ENCODE data around the gene DUSP16. TPM values are rescaled to one million over a fixed set of nuclear protein-coding genes. Genes with fewer than 3 reads are reported as not detected.
A peak's percentile ranks its signal among the peaks of the same experiment; 100 is the strongest.
"Not testable (repeated sequence)": the region's sequence is repeated elsewhere in the genome, so short reads cannot be mapped to it uniquely, and the experiment has no call there.

Gene DUSP16
- total RNA-seq, 1 experiment from 2014 or later, result 0.80 TPM

GRCh38 chr12:12521044-12521485, 41.6 kb downstream of the DUSP16 start:
- no peak for DNase-seq (ENCODE audit: low read depth)

DNA sequence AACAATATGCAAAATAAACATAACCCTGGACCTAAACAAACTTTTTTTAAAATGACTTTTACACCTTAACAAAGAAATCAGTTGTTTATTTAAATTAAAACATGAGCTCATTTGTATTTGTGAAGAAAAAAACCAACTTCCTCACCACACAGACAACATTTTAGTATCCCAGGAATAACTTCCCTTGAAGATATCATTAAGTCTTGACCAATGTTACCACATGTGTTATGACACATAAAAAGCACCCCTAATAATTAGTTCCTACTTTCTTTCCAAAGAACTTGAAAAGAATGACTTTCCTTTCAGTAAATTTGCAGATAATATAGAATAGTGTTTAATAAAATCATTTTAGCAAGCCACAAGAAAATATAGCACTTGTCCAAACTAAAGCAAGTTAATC, 42.4 kb downstream of the DUSP16 start:
- DNase-seq (ENCODE audit: low read depth), result no peak

DNA sequence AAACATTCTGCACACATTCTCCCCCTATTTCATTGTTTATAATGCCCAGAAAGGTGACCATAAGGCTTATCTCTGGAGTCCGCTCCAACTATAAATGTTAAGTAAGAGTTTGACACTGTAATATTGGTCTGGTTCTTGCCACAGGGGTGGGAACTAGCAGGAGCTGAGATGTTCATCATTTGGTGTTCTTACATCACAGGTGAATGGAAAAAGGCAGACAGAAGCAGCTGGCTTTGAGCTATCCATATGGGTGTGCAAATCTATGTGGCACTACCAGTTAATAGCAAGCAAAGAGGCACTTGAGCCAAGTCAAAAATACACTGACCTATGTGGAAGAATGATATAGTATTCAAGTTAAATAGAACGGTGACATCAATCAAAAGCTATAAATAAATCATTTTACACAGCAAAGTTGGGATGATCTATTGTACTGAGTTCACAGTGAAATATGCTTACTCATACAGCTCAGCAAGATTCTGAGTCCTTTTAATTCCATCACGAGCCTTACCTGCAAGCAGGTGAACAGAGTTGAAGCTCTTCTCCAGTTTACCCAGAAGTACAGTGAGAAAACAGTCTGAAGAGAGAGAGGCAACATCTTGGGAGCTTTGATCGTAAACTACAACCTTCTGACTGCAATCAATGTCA, 43.2 kb downstream of the DUSP16 start:
- no peak for DNase-seq (ENCODE audit: low read depth)

DNA sequence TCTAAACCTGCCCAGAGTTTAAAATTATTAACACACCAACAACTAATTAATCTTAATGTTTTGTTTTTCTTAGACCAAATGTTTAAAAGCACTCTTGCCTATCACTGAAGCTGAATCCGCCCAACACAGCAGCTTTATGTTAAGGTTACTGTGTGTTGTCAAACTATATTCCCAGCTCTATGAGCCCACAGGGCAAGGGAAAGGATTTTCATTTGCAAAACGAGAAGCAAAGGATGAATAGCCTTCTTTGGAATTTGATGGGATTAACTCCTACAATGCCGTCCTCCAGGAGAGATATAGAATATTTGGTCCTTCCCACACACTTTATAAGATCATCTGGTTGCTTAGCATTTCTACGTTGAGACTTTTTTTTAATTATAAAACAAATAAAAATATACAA, 43.7 kb downstream of the DUSP16 start:
- DNase-seq (ENCODE audit: low read depth), result no peak

GRCh38 chr12:12518464-12518845, 44.2 kb downstream of the DUSP16 start:
- no peak for DNase-seq (ENCODE audit: low read depth)

GRCh38 chr12:12513416-12514006, 49.2 kb downstream of the DUSP16 start:
- no peak for DNase-seq (ENCODE audit: low read depth)

GRCh38 chr12:12511895-12512711, 50.6 kb downstream of the DUSP16 start:
- no peak for DNase-seq (ENCODE audit: low read depth)

DNA sequence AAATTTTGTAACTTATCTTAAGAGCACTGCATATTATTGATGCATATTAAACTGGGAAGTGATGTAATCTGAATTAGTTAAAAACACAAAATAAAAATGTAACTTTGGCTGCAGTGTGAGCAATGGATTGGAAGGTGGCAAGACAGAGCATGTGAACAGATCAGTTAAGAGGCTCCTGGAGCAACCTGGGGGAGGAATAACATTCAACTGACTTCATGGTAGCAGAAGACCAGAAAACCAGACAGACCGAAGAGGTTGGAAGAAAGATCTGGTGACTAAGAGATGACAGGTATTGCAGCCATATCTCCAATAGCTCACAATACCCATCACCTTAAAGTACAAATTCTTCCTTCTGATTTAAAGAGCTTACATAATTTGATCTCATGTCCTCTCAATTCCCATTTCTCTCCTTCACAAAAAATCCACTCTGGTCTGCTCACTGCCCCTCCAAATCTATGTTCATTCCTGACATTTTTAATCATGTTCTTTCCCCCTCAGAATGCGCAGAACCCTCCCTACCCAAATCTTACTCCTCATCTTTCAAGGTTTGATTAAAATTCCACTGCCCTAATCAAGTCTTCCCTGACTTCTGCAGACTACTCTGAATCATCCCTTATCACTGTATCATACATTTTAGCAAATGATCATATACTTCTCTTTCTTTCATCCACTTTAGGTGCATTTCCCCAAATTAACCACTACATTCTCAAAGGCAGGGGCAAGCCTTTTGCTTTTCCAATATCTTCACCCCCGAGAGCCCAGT, 51.5 kb downstream of the DUSP16 start:
- no peak for DNase-seq (ENCODE audit: low read depth)

- DNase-seq (ENCODE audit: low read depth), result no peak
Measured at GRCh38 chr12:12510551-12510950, 52.1 kb downstream of the DUSP16 start.

DNA sequence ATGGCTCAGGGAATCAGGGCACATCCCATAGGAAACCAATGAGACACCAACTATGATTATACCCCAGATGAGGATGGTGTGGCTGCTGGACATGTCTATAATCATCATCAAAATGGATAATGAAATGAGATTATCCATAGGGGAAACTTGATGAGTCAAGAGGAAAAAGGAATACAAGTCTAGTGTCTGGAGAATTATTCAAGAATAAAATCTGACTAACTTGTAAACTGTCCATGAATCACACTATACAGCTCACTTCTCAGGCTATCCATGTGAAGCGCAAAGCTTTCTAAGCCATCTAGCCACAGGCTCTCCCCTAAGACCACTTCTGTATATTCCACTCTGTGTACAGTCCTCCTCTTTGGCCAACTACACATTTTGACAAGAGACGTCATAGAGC, 52.5 kb downstream of the DUSP16 start:
- peak; percentile 32 for DNase-seq (ENCODE audit: low read depth)

DNA sequence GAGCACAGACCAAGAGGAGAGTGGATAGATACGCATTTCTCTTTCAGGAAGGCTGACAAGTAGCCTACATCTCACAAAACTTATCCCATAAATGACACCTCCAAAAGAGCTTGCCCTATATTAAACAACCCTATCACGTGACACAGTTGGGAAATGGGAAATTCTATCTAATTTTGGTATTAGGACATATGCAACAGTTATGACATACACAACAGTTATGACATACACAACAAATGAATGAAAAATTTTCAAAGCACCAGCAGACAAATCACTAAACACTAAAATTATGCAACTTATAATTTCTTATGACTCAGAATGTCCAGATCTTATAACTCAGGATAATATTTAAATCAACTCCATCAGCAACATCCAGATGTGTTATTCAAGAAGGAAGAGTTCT, 54.1 kb downstream of the DUSP16 start:
- peak; percentile 20 for DNase-seq (ENCODE audit: low read depth)

DNA sequence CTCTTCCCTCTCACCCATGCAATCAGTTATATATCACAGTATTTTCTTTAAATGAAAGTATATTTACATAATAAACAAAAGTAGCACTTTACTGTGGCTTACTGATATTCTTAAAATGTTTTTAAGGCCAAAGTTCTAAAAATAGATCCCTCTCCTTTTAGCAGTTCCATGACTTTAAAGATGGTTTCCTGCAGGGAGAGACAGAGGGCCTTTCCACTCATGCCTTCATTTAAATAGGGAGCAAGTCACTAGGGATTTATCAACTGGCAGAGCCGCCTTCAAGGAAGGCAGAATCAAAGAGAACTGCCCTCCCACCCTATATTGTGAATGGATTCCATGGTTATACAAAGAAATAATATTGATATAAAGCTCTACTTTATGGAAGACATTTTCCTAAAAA, 55.5 kb downstream of the DUSP16 start:
- no peak for DNase-seq (ENCODE audit: low read depth)

- no peak for DNase-seq (ENCODE audit: low read depth)
Measured at GRCh38 chr12:12506496-12506890, 56.2 kb downstream of the DUSP16 start.

GRCh38 chr12:12505544-12506495, 56.8 kb downstream of the DUSP16 start:
- no peak for DNase-seq (ENCODE audit: low read depth)

- DNase-seq (ENCODE audit: low read depth), result no peak
Measured at GRCh38 chr12:12503384-12504078, 59.1 kb downstream of the DUSP16 start.

DNA sequence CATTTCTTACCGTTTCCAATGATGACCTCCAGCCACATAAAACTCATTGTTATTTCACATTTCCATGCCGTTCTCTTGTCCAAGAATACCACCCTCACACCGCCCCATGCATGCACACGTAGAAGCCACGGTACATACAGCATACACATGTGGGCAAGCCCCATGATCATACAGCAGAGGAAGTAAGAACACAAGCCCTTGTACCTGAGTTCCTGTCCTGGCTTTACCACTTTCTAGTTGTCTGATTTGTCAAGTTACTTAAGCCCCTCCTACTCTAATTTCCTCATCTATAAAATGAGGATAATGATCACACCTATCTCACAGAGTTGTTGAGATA, 59.9 kb downstream of the DUSP16 start:
- no peak for DNase-seq (ENCODE audit: low read depth)

DNA sequence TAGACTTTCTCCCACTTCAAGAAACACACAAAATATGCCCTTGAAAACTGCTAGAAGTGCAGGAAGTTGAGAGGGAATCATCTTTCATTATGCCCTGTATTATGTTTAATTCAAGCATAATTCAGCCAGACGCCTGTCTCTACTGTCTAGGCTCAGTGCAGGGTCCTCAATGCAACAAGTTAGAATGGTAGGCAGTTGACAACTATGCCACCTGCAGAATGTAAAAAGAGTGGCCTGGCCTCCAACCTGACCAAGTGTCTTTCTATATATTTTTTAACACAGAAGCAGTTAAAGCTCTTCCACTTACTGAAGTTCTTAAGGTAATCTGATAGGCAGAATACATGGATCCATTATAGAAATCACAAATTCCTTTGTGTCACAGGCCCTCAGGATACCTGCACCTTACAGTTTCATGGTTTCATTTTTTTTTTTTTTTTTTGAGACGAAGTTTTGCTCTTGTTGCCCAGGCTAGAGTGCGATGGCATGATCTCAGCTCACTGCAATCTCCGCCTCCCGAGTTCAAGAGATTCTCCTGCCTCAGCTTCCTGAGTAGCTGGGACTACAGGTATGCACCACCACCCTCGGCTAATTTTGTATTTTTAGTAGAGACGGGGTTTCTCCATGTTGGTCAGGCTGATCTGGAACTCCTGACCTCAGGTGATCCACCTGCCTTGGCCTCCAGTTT, 60.4 kb downstream of the DUSP16 start:
- DNase-seq (ENCODE audit: low read depth), result not testable (repeated sequence)

DNA sequence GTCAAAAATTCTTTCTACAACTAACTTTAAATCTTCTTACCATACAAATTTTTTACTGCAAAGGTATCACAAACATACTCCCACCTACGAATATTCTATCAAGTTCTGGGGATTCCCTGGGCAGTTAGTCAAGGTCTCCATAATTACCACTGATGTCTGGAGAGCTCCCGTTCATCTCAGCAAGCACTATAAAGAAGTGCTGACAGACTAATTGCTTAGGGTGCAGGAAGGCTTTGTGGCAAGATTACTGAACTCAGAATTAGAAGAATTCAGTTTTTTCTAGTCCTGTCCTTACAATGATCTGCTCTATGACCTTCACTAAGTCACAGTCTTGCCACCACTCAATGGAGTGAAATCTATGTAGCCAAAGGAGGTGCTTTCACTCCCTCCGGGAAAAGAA, 61.5 kb downstream of the DUSP16 start:
- DNase-seq (ENCODE audit: low read depth), result no peak

DNA sequence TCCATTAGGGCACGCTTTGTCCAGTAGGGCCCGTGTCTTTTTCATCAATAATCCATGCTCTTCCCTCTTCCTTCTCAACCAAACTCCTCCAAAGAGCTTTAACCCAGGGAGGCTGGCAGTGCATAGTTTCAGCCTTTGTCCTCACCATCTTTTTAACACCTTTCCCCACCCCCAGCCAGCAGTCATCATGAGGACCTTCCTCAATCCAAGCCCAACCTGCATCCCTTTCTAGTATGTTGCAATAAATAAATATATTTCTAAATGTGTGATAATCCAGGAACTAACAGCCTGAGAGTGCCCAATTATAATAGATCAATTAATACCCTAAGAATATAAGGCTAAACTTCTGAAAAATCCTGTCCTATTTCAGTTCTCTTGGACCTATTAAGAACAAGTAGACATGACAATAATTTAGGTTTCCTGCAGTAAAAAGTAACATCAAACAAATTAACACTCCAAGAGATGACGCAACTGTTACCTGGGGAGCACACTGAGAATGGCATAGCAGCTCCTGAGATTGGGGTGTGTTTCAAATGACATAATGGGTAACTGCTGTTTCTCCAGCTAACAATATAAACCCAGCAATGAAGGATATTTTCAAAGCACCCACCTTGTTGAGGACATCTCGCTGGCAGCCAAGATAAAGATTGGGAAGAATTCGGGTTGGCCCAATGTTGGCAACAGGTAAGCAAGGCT, 62.6 kb downstream of the DUSP16 start:
- DNase-seq (ENCODE audit: low read depth), result no peak
